Endodermal cell (in vitro differentiated cells): ENCODE data around the gene PIEZO2. TPM values are rescaled to one million over a fixed set of nuclear protein-coding genes. Genes with fewer than 3 reads are reported as not detected.

ENCODE experiments used
- DNase-seq: peaks from one replicate; pipeline ENCODE4 v3.0.0-alpha.2; 2017
- H3K27ac ChIP-seq: 2 replicates; pipeline ENCODE4 v1.5.1; 2013; ENCODE audit warnings: mild to moderate bottlenecking, low read depth, low read length, moderate library complexity
- H3K27me3 ChIP-seq: 2 replicates; pipeline ENCODE4 v1.6.1; 2013; ENCODE audit warnings: mild to moderate bottlenecking, low read length, moderate library complexity; ENCODE audit not compliant: insufficient read depth, control insufficient read depth, poor library complexity, severe bottlenecking
- H3K36me3 ChIP-seq: 2 replicates; pipeline ENCODE4 v1.7.0; 2013; ENCODE audit warnings: mild to moderate bottlenecking, low read length, moderate library complexity; ENCODE audit not compliant: control insufficient read depth, insufficient read depth
- H3K4me1 ChIP-seq: one replicate; pipeline ENCODE4 v1.7.0; 2013; ENCODE audit warnings: low read length; ENCODE audit not compliant: control insufficient read depth, insufficient read depth
- H3K4me3 ChIP-seq: 2 replicates; pipeline ENCODE4 v1.5.1; 2013; ENCODE audit warnings: mild to moderate bottlenecking, low read length, moderate library complexity
- H3K9ac ChIP-seq: 2 replicates; pipeline ENCODE4 v1.6.1; 2013; ENCODE audit warnings: mild to moderate bottlenecking, low read length, moderate library complexity; ENCODE audit not compliant: poor library complexity, severe bottlenecking; ENCODE audit errors: extremely low read depth
- H3K9me3 ChIP-seq: 2 replicates; pipeline ENCODE4 v1.6.1; 2013; ENCODE audit warnings: mild to moderate bottlenecking, low read length, moderate library complexity; ENCODE audit not compliant: control insufficient read depth
- H3K27ac Mint-ChIP-seq: 2 replicates; pipeline ENCODE4 v1.8.0; 2020; ENCODE audit warnings: mixed read lengths
- H3K27me3 Mint-ChIP-seq: 2 replicates; pipeline ENCODE4 v1.8.0; 2021; ENCODE audit warnings: mild to moderate bottlenecking, mixed read lengths; ENCODE audit not compliant: insufficient read depth
- H3K36me3 Mint-ChIP-seq: 2 replicates; pipeline ENCODE4 v1.8.0; 2020; ENCODE audit warnings: low read depth, mixed read lengths
- H3K4me1 Mint-ChIP-seq: 2 replicates; pipeline ENCODE4 v1.8.0; 2020; ENCODE audit warnings: mixed read lengths
- H3K4me3 Mint-ChIP-seq: 2 replicates; pipeline ENCODE4 v1.8.0; 2020; ENCODE audit warnings: mild to moderate bottlenecking, moderate library complexity, mixed read lengths
- H3K9me3 Mint-ChIP-seq: 2 replicates; pipeline ENCODE4 v1.8.0; 2020; ENCODE audit warnings: mild to moderate bottlenecking, mixed read lengths
- WGBS, 2 experiments: methylation state at CpG; one replicate each; pipeline versions ENCODE4 v1.1.5 to v1.1.7; 2013; ENCODE audit warnings: missing lambda C conversion rate in 2 of 2, mixed read lengths in 1 of 2; ENCODE audit not compliant: insufficient coverage in 1 of 2, insufficient read length in 1 of 2; 5-methylcytosine and 5-hydroxymethylcytosine counted together
- total RNA-seq, 2 donors: library from RNA; stranded (reverse); fragmentation: NEBNext Ultra II Directional in 1 of 2; extraction: Animal tissue kit (Norgen Biotek cat#: 25700) in 1 of 2; gene quantifications; 2 replicates in 1 of 2; 3 replicates in 1 of 2; pipeline ENCODE4 v1.2.1, GENCODE V29; 2021
- TF ChIP-seq, protein P1 (sequence below): fragments of 200-600 bp; sonication (generic); conservative IDR thresholded peaks from 2 replicates; pipeline ENCODE4 v1.5.0; 2021; ENCODE audit warnings: antibody characterized with exemption, mild to moderate bottlenecking

The PIEZO2 gene
- total RNA-seq, 2 donors from 2014 or later, result 7.3 to 12.1 TPM

DNA sequence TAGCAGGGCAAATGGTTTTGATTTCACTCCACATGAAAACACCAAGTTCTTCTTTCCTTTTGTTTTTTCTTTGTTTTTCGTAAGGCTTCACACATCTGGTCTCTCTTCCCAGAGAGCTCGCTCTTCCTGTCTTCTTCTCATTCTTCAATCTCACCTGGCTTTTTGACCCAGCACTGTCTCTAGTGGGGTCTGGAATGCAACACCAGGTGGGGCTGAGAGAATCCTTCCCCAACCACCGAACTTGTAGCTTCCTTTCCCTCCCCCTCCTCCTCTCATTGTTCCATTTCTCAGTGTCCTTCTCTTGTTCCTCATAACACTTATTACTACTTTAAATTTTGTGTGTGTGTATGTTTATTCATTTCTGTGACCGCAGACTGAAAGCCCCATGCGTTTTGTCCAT lies 13.5 kb upstream of the PIEZO2 start:
- H3K4me3 ChIP-seq, result no peak overlapping the region
- Mint-ChIP-seq H3K27me3 (peaks cover 58% of the 10 kb centered on the region), H3K9me3 (no peaks in the 10 kb centered on the region), H3K4me1 (peaks cover 12% of the 10 kb centered on the region), H3K27ac (no peak overlapping the region), H3K4me3 (no peak overlapping the region), H3K36me3 (no peaks in the 10 kb centered on the region)
- H3K9ac ChIP-seq, result no peak overlapping the region
- no peaks in the 10 kb centered on the region for H3K27me3 ChIP-seq
- no peaks in the 10 kb centered on the region for H3K9me3 ChIP-seq
- H3K36me3 ChIP-seq, result no peaks in the 10 kb centered on the region
- no peak overlapping the region for H3K27ac ChIP-seq
- no peaks in the 10 kb centered on the region for H3K4me1 ChIP-seq
- DNase-seq, result peak; percentile 60
- TF ChIP-seq, protein P1, sequence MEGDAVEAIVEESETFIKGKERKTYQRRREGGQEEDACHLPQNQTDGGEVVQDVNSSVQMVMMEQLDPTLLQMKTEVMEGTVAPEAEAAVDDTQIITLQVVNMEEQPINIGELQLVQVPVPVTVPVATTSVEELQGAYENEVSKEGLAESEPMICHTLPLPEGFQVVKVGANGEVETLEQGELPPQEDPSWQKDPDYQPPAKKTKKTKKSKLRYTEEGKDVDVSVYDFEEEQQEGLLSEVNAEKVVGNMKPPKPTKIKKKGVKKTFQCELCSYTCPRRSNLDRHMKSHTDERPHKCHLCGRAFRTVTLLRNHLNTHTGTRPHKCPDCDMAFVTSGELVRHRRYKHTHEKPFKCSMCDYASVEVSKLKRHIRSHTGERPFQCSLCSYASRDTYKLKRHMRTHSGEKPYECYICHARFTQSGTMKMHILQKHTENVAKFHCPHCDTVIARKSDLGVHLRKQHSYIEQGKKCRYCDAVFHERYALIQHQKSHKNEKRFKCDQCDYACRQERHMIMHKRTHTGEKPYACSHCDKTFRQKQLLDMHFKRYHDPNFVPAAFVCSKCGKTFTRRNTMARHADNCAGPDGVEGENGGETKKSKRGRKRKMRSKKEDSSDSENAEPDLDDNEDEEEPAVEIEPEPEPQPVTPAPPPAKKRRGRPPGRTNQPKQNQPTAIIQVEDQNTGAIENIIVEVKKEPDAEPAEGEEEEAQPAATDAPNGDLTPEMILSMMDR, result no peak
- WGBS, 2 experiments, result 83% methylated on average over 2 to 5 of the region's 5 CpGs

DNA sequence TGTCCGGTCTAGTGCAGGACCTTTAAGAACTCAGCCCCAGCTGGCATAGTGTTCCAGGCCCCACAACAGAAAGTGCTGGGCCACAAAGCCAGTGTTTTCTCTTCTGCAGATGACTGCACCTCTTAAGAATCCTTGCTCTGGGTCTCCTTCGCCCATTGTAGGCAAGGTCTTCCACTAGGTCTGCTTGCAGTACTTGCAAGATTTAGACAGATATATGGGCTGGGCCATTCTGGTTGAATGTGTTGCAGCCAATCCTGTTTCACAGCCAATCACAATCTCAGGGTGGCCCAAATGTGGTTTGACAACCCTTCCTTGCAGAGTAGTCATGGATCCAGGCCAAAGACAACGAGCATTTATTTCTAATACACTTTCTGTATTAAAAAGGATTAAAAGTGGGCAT lies 13.1 kb upstream of the PIEZO2 start:
- Mint-ChIP-seq H3K9me3 (no peaks in the 10 kb centered on the region), H3K4me1 (peaks cover 12% of the 10 kb centered on the region), H3K27me3 (peaks cover 55% of the 10 kb centered on the region), H3K27ac (no peak overlapping the region), H3K36me3 (no peaks in the 10 kb centered on the region), H3K4me3 (no peak overlapping the region)
- Histone ChIP-seq H3K4me1 (no peaks in the 10 kb centered on the region), H3K27ac (no peak overlapping the region), H3K9ac (no peak overlapping the region), H3K9me3 (no peaks in the 10 kb centered on the region), H3K4me3 (no peak overlapping the region), H3K36me3 (no peaks in the 10 kb centered on the region), H3K27me3 (no peaks in the 10 kb centered on the region)
- TF ChIP-seq, protein P1, result no peak
- 85 to 91% methylated on average over 2 to 3 of the region's 3 CpGs for WGBS, 2 experiments
- DNase-seq, result no peak

DNA sequence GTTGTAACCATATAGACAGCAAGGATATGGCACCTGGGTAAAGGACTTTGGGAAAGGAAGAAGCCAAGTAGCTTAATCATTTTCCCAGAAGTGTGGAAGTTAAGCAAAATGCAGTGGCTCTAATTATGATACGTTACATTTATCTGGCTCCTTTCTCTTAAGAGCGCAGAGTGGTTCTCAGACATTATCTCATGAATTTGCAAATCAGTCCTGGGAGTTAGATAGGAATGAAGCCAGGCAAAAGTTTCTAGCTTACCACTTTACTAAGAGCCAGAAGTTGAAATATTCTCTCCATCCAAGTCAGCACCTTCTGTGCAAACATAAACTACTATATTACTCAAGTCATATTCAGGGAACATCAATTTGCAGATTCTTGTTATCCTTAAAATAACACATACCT lies 10.9 kb upstream of the PIEZO2 start:
- 93 to 100% methylated on average over 2 of the region's 2 CpGs for WGBS, 2 experiments
- Histone ChIP-seq H3K36me3 (no peaks in the 10 kb centered on the region), H3K4me3 (no peak overlapping the region), H3K9me3 (no peaks in the 10 kb centered on the region), H3K27me3 (no peaks in the 10 kb centered on the region), H3K9ac (no peak overlapping the region), H3K27ac (no peak overlapping the region), H3K4me1 (no peaks in the 10 kb centered on the region)
- TF ChIP-seq, protein P1, result no peak
- Mint-ChIP-seq H3K36me3 (no peaks in the 10 kb centered on the region), H3K27ac (no peak overlapping the region), H3K4me1 (peaks cover 12% of the 10 kb centered on the region), H3K9me3 (no peaks in the 10 kb centered on the region), H3K4me3 (no peak overlapping the region), H3K27me3 (peaks cover 44% of the 10 kb centered on the region)
- no peak for DNase-seq
